HepG2 (cell line): ENCODE measurements around the gene SHFL. TPM values are rescaled to one million over a fixed set of nuclear protein-coding genes. Genes with fewer than 3 reads are reported as not detected.

ENCODE experiments used
- BCL6 ChIP-seq: IDR thresholded peaks from 2 replicates; pipeline ENCODE4 v1.6.1; 2016; ENCODE audit warnings: missing genetic modification reagents, missing compliant biosample characterization
- GATAD2A ChIP-seq: IDR thresholded peaks from 2 replicates; pipeline ENCODE4 v1.6.1; 2016
- HNF4G ChIP-seq, 2 experiments: sonication (generic) in 1 of 2; formaldehyde crosslinking in 1 of 2; IDR thresholded peaks; 2 replicates each; pipeline versions ENCODE4 v1.4.0 to v1.6.1; 2011 to 2020; ENCODE audit warnings: borderline replicate concordance in 2 of 2, low read depth in 2 of 2, mild to moderate bottlenecking in 2 of 2, low read length in 1 of 2, missing genetic modification reagents in 1 of 2, moderate library complexity in 1 of 2
- SAP130 ChIP-seq: IDR thresholded peaks from 2 replicates; pipeline ENCODE4 v1.6.1; 2016; ENCODE audit warnings: low read depth
- SOX6 ChIP-seq, 2 experiments: fragments of 450-650 bp in 1 of 2; sonication (generic) in 1 of 2; formaldehyde crosslinking in 1 of 2; IDR thresholded peaks; 2 replicates each; pipeline versions ENCODE4 v1.4.0 to v1.6.1; 2017 to 2020; ENCODE audit warnings: antibody characterized with exemption in 1 of 2, mild to moderate bottlenecking in 1 of 2, missing genetic modification reagents in 1 of 2
- TBX2 ChIP-seq: sonication (generic); formaldehyde crosslinking; IDR thresholded peaks from 2 replicates; pipeline ENCODE4 v1.5.0; 2020; ENCODE audit warnings: missing genetic modification reagents, mild to moderate bottlenecking, borderline replicate concordance
- polyA plus RNA-seq, 8 experiments: library from polyadenylated mRNA; depleted of rRNA in 3 of 8; stranded (reverse) in 7 of 8; unstranded in 1 of 8; fragments of >200 nt; fragmentation: Illumina TruSeq in 4 of 8; extraction: Trizol in 4 of 8; gene quantifications; 2 replicates each; pipeline versions ENCODE4 v1.2.1 to v1.2.3, GENCODE V29; 2011 to 2016; ENCODE audit warnings: low read depth in 4 of 8, missing spikeins in 1 of 8, mixed read lengths in 1 of 8; ENCODE audit not compliant: insufficient read depth in 1 of 8
- total RNA-seq, 5 experiments: library from RNA; depleted of rRNA; stranded (reverse); fragments of >200 nt; fragmentation: Illumina TruSeq; extraction: Trizol; gene quantifications; 2 replicates each; pipeline ENCODE4 v1.2.3, GENCODE V29; 2016; ENCODE audit warnings: low read depth in 1 of 5
- TF ChIP-seq, protein P1 (sequence below): IDR thresholded peaks from 2 replicates; pipeline ENCODE4 v1.6.1; 2016; ENCODE audit warnings: mild to moderate bottlenecking
- TF ChIP-seq, protein P2 (sequence below): sonication (generic); formaldehyde crosslinking; IDR thresholded peaks from 2 replicates; pipeline ENCODE4 v1.8.0; 2022; ENCODE audit warnings: low read depth, missing genetic modification reagents
- TF ChIP-seq, protein P3 (sequence below): sonication (generic); formaldehyde crosslinking; IDR thresholded peaks from 2 replicates; pipeline ENCODE4 v1.4.0; 2020; ENCODE audit warnings: missing genetic modification reagents, borderline replicate concordance
- TF ChIP-seq, protein P4 (sequence below): sonication (generic); formaldehyde crosslinking; IDR thresholded peaks from 2 replicates; pipeline ENCODE4 v1.4.0; 2020; ENCODE audit warnings: missing genetic modification reagents
- TF ChIP-seq, protein P5 (sequence below): sonication (generic); formaldehyde crosslinking; IDR thresholded peaks from 2 replicates; pipeline ENCODE4 v1.8.0; 2022; ENCODE audit warnings: mild to moderate bottlenecking, missing genetic modification reagents
- TF ChIP-seq, protein P6 (sequence below): sonication (generic); formaldehyde crosslinking; IDR thresholded peaks from 2 replicates; pipeline ENCODE4 v1.4.0; 2020; ENCODE audit warnings: missing genetic modification reagents

The SHFL gene
- total and polyA plus RNA-seq, 2 of the 13 experiments (the other 11 are each of a cell fraction or from before 2014, with no cell fraction given), result 12.3 to 36.4 TPM

DNA sequence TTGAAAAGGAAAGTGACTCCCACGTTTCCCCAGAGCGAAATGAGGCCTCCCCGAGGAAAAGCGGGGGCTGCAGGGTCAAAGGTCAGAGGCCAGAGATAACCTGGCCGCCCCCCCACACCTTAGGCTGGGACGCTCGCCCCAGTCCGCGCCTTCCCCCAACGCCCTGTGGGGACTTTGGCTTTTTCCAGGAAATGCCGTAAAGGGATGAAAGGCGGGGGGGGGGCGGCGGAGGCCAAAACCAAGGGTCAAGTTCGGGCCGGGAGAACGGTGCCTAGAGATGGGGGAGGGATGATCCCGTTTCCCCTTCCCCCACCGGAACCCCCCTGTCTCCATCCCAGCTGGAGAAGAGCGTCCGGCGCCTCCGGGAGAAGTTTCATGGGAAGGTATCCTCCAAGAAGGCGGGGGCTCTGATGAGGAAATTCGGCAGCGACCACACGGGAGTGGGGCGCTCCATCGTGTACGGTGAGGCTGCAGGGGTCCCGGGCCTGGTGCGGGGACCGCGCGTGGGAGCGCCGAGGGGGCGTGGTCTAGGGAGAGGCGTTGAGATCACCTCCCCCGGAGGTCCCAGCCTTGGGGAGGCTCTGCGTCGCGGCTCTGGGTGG, 575 bp downstream of the SHFL start (continued):
- TF ChIP-seq, protein P1, sequence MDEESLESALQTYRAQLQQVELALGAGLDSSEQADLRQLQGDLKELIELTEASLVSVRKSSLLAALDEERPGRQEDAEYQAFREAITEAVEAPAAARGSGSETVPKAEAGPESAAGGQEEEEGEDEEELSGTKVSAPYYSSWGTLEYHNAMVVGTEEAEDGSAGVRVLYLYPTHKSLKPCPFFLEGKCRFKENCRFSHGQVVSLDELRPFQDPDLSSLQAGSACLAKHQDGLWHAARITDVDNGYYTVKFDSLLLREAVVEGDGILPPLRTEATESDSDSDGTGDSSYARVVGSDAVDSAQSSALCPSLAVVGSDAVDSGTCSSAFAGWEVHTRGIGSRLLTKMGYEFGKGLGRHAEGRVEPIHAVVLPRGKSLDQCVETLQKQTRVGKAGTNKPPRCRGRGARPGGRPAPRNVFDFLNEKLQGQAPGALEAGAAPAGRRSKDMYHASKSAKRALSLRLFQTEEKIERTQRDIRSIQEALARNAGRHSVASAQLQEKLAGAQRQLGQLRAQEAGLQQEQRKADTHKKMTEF (CRISPR knock-in tag), result 0 out of 2 replicates have a peak, but pooled peaks have one; percentile 50
- TF ChIP-seq, protein P2, sequence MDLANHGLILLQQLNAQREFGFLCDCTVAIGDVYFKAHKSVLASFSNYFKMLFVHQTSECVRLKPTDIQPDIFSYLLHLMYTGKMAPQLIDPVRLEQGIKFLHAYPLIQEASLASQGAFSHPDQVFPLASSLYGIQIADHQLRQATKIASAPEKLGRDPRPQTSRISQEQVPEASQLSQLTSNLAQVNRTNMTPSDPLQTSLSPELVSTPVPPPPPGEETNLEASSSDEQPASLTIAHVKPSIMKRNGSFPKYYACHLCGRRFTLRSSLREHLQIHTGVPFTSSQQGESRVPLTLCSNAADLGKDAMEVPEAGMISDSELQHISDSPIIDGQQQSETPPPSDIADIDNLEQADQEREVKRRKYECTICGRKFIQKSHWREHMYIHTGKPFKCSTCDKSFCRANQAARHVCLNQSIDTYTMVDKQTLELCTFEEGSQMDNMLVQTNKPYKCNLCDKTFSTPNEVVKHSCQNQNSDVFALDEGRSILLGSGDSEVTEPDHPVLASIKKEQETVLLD (CRISPR knock-in tag), result peak; percentile 52; the same call in 1 of the 2 replicates
- TF ChIP-seq, protein P3, sequence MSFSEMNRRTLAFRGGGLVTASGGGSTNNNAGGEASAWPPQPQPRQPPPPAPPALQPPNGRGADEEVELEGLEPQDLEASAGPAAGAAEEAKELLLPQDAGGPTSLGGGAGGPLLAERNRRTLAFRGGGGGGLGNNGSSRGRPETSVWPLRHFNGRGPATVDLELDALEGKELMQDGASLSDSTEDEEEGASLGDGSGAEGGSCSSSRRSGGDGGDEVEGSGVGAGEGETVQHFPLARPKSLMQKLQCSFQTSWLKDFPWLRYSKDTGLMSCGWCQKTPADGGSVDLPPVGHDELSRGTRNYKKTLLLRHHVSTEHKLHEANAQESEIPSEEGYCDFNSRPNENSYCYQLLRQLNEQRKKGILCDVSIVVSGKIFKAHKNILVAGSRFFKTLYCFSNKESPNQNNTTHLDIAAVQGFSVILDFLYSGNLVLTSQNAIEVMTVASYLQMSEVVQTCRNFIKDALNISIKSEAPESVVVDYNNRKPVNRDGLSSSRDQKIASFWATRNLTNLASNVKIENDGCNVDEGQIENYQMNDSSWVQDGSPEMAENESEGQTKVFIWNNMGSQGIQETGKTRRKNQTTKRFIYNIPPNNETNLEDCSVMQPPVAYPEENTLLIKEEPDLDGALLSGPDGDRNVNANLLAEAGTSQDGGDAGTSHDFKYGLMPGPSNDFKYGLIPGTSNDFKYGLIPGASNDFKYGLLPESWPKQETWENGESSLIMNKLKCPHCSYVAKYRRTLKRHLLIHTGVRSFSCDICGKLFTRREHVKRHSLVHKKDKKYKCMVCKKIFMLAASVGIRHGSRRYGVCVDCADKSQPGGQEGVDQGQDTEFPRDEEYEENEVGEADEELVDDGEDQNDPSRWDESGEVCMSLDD (CRISPR knock-in tag), result peak; percentile 53; the same call in 1 of the 2 replicates
- TF ChIP-seq SAP130 (no peak), GATAD2A (CRISPR knock-in tag) (peak; percentile 29; the same call in 1 of the 2 replicates), SOX6 (IDR thresholded peaks at IDR 0.05) (no peak), SOX6 (CRISPR knock-in tag; IDR thresholded peaks at IDR 0.05) (peak; percentile 62; the same call in 1 of the 2 replicates), BCL6 (peak; percentile 92), HNF4G (IDR thresholded peaks at IDR 0.05; ENCODE audit: borderline replicate concordance, low read depth, low read length) (peak; percentile 76), HNF4G (CRISPR knock-in tag; IDR thresholded peaks at IDR 0.05; ENCODE audit: borderline replicate concordance, low read depth) (no peak), TBX2 (CRISPR knock-in tag) (peak; percentile 71; the same call in 1 of the 2 replicates)
- TF ChIP-seq, protein P4, sequence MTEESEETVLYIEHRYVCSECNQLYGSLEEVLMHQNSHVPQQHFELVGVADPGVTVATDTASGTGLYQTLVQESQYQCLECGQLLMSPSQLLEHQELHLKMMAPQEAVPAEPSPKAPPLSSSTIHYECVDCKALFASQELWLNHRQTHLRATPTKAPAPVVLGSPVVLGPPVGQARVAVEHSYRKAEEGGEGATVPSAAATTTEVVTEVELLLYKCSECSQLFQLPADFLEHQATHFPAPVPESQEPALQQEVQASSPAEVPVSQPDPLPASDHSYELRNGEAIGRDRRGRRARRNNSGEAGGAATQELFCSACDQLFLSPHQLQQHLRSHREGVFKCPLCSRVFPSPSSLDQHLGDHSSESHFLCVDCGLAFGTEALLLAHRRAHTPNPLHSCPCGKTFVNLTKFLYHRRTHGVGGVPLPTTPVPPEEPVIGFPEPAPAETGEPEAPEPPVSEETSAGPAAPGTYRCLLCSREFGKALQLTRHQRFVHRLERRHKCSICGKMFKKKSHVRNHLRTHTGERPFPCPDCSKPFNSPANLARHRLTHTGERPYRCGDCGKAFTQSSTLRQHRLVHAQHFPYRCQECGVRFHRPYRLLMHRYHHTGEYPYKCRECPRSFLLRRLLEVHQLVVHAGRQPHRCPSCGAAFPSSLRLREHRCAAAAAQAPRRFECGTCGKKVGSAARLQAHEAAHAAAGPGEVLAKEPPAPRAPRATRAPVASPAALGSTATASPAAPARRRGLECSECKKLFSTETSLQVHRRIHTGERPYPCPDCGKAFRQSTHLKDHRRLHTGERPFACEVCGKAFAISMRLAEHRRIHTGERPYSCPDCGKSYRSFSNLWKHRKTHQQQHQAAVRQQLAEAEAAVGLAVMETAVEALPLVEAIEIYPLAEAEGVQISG, result peak; percentile 33
- TF ChIP-seq, protein P5, sequence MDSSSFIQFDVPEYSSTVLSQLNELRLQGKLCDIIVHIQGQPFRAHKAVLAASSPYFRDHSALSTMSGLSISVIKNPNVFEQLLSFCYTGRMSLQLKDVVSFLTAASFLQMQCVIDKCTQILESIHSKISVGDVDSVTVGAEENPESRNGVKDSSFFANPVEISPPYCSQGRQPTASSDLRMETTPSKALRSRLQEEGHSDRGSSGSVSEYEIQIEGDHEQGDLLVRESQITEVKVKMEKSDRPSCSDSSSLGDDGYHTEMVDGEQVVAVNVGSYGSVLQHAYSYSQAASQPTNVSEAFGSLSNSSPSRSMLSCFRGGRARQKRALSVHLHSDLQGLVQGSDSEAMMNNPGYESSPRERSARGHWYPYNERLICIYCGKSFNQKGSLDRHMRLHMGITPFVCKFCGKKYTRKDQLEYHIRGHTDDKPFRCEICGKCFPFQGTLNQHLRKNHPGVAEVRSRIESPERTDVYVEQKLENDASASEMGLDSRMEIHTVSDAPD, result no peak
- TF ChIP-seq, protein P6, sequence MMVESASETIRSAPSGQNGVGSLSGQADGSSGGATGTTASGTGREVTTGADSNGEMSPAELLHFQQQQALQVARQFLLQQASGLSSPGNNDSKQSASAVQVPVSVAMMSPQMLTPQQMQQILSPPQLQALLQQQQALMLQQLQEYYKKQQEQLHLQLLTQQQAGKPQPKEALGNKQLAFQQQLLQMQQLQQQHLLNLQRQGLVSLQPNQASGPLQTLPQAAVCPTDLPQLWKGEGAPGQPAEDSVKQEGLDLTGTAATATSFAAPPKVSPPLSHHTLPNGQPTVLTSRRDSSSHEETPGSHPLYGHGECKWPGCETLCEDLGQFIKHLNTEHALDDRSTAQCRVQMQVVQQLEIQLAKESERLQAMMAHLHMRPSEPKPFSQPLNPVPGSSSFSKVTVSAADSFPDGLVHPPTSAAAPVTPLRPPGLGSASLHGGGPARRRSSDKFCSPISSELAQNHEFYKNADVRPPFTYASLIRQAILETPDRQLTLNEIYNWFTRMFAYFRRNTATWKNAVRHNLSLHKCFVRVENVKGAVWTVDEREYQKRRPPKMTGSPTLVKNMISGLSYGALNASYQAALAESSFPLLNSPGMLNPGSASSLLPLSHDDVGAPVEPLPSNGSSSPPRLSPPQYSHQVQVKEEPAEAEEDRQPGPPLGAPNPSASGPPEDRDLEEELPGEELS (CRISPR knock-in tag), result peak; percentile 41; the same call in 1 of the 2 replicates
